Astrocyte of the hippocampus (primary cell): ENCODE data around the gene GRB10.
A peak's percentile ranks its signal among the peaks of the same experiment; 100 is the strongest.

Source experiments
- DNase-seq: peaks from one replicate; pipeline ENCODE4 v3.0.0; 2011; ENCODE audit warnings: low read depth, low spot score

GRB10 gene

GRCh38 chr7:50637725-50638643 lies 144.7 kb downstream of the GRB10 start:
- no peak for DNase-seq

- DNase-seq: no peak
Observed at GRCh38 chr7:50634378-50634777, 148.3 kb downstream of the GRB10 start.

- no peak for DNase-seq
Observed at GRCh38 chr7:50633414-50633710, 149.3 kb downstream of the GRB10 start.

GRCh38 chr7:50632561-50633413 lies 149.9 kb downstream of the GRB10 start:
- no peak for DNase-seq

GRCh38 chr7:50631639-50632038 lies 151.1 kb downstream of the GRB10 start:
- no peak for DNase-seq

GRCh38 chr7:50631100-50631499 lies 151.6 kb downstream of the GRB10 start:
- no peak for DNase-seq

GRCh38 chr7:50629238-50629901 lies 153.3 kb downstream of the GRB10 start:
- no peak for DNase-seq

- no peak for DNase-seq
Observed at GRCh38 chr7:50628434-50629084, 154.1 kb downstream of the GRB10 start.

- no peak for DNase-seq
Observed at GRCh38 chr7:50627824-50628361, 154.8 kb downstream of the GRB10 start.

GRCh38 chr7:50626286-50626685 lies 156.4 kb downstream of the GRB10 start:
- no peak for DNase-seq

GRCh38 chr7:50625360-50625759 lies 157.3 kb downstream of the GRB10 start:
- DNase-seq: no peak

- no peak for DNase-seq
Observed at GRCh38 chr7:50622821-50623220, 159.9 kb downstream of the GRB10 start.

GRCh38 chr7:50621973-50622490 lies 160.7 kb downstream of the GRB10 start:
- DNase-seq: peak; percentile 17

- DNase-seq: no peak
Observed at GRCh38 chr7:50621206-50621605, 161.5 kb downstream of the GRB10 start.

GRCh38 chr7:50620433-50620832 lies 162.3 kb downstream of the GRB10 start:
- peak; percentile 63 for DNase-seq

- no peak for DNase-seq
Observed at GRCh38 chr7:50619684-50620083, 163.0 kb downstream of the GRB10 start.

- no peak for DNase-seq
Observed at GRCh38 chr7:50618281-50618680, 164.4 kb downstream of the GRB10 start.

- DNase-seq: no peak
Observed at GRCh38 chr7:50615519-50616080, 167.1 kb downstream of the GRB10 start.

- no peak for DNase-seq
Observed at GRCh38 chr7:50614721-50615518, 167.8 kb downstream of the GRB10 start.

- DNase-seq: no peak
Observed at GRCh38 chr7:50613473-50613872, 169.2 kb downstream of the GRB10 start.
